ENCODE measurements around the gene XPC.

The XPC gene

GRCh38 chr3:14206548-14207177 is 28.3 kb upstream of the XPC start:
- no peak for DNase-seq

- no peak for DNase-seq
Measured at GRCh38 chr3:14204515-14205284, 26.3 kb upstream of the XPC start.

- no peak for DNase-seq
Measured at GRCh38 chr3:14203521-14204079, 25.2 kb upstream of the XPC start.

- no peak for DNase-seq
Measured at GRCh38 chr3:14202874-14203520, 24.6 kb upstream of the XPC start.

GRCh38 chr3:14201940-14202684 is 23.7 kb upstream of the XPC start:
- no peak for DNase-seq

GRCh38 chr3:14200841-14201240 is 22.4 kb upstream of the XPC start:
- DNase-seq = no peak

- no peak for DNase-seq
Measured at GRCh38 chr3:14200276-14200675, 21.9 kb upstream of the XPC start.

- no peak for DNase-seq
Measured at GRCh38 chr3:14199641-14200040, 21.2 kb upstream of the XPC start.

- no peak for DNase-seq
Measured at GRCh38 chr3:14194865-14195264, 16.5 kb upstream of the XPC start.

GRCh38 chr3:14188041-14188754 is 9.8 kb upstream of the XPC start:
- DNase-seq = no peak

GRCh38 chr3:14186854-14187458 is 8.6 kb upstream of the XPC start:
- DNase-seq = no peak

- DNase-seq = no peak
Measured at GRCh38 chr3:14183015-14183577, 4.7 kb upstream of the XPC start.

GRCh38 chr3:14181253-14181652 is 2.9 kb upstream of the XPC start:
- DNase-seq = no peak

GRCh38 chr3:14179795-14180194 is 1.4 kb upstream of the XPC start:
- DNase-seq = no peak

- DNase-seq = no peak
Measured at GRCh38 chr3:14179114-14179465, 689 bp upstream of the XPC start.

GRCh38 chr3:14177580-14178246 is 688 bp downstream of the XPC start:
- no peak for DNase-seq

- peak; percentile 70 for DNase-seq
Measured at GRCh38 chr3:14175383-14176037, 2.9 kb downstream of the XPC start.

- no peak for DNase-seq
Measured at GRCh38 chr3:14174483-14174882, 3.9 kb downstream of the XPC start.

GRCh38 chr3:14172496-14172895 is 5.9 kb downstream of the XPC start:
- no peak for DNase-seq

- no peak for DNase-seq
Measured at GRCh38 chr3:14170531-14171159, 7.8 kb downstream of the XPC start.
